Measurements from ENCODE around the gene OR6C74.

Gene OR6C74

DNA sequence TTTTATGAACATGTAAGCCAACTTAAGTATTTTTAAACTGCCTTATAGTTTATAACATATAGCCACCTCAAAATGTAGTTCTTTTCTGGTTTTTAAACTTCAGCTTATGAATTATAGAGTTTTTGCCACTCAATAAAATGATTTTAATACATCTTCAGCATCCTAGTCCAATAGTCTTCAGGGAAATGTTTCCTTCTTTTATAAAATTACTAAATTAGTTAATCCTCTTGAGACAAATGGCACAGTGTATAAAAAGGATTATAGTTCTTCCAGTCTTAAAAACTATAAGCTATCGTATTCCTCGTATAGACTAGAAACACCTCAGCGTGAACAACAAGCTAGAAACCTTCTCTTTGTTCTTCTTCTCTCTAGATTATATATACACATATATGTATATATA, at the start of gene OR6C74:
Gene OR6C74, plus strand, starts transcription at position 301 of the 400 bp plus-strand sequence. CDS start 2,679 bp downstream, outside the sequence.
- no peak for DNase-seq

- DNase-seq, result no peak
Measured at GRCh38 chr12:55220725-55221124, 23.7 kb upstream of the OR6C74 start, which contains the start of gene OR10A7. OR10A7 (plus strand) TSS chr12:55221025; CDS start chr12:55221025, 0 bp downstream.

GRCh38 chr12:55226523-55226922, 17.9 kb upstream of the OR6C74 start:
- no peak for DNase-seq

DNA sequence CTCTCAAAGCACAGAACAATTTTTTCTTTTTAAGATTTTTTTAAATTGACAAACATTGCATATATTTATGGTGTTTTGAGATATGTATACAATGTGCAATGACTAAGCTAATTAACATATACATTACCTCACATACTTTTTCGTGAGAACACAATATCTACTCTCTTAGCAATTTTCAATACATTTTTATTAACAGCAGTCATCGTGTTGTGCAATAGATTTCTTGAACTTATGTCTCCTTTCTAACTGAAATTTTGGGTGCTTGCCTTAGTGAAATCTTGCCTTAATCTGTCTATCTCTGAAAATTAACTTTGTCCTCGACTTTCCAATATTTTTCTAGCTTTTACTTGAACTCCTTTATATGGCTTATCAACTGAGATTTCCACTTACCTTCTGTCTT, 16.8 kb upstream of the OR6C74 start:
- DNase-seq, result no peak

- no peak for DNase-seq
Measured at GRCh38 chr12:55246159-55246558, 1.8 kb downstream of the OR6C74 start.

- no peak for DNase-seq
Measured at GRCh38 chr12:55250944-55251343, 6.5 kb downstream of the OR6C74 start.

DNA sequence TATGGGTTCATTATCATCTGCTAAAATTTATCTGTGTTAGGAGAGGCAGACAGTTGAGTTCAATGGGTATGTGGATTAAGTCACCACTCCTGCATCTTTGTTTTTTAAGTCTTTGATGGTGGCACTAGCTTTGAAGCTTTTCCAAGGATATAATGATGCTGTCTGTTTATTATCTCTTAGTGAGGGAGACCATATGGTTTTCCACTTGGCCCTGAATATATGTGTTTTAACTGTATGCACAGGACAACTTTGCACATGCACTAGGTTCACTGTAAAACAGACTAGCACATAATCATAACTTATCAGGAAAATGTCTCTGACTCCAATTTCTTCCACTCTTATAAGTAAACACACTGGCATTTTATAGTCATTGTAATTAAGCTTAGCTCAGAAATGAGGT, 8.9 kb downstream of the OR6C74 start:
- DNase-seq, result no peak

DNA sequence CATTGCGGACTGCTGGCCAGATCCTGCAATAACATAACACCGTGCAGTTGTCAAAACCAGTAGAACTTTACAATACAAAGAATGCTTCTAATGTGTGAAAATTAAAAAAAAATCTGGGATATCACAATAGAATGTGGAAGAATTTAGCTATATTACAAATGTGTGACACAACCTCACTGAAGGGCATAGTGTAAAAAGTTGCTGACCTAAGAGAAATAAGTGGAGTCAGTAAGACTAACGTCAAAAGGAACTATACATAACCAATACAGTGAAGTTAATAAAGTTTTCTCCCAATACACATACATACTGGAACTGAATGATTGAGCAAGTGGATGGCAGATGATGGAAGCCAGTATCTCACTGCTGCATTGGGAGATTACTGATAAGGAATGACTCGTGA, 12.4 kb downstream of the OR6C74 start:
- DNase-seq, result no peak

- DNase-seq, result no peak
Measured at GRCh38 chr12:55258303-55258702, 13.9 kb downstream of the OR6C74 start.

- DNase-seq, result no peak
Measured at GRCh38 chr12:55280991-55281390, 36.6 kb downstream of the OR6C74 start.

GRCh38 chr12:55289999-55290398, 45.6 kb downstream of the OR6C74 start:
- DNase-seq, result no peak
